Endothelial cell (in vitro differentiated cells): ENCODE data around the gene APOBEC3F. TPM values are rescaled to one million over a fixed set of nuclear protein-coding genes. Genes with fewer than 3 reads are reported as not detected.

Experiments used
- DNase-seq: peaks from one replicate; pipeline ENCODE4 v3.0.0; 2021; ENCODE audit warnings: low spot score
- H3K27ac Mint-ChIP-seq: one replicate; pipeline ENCODE4 v1.8.0; 2021; ENCODE audit warnings: mixed read lengths, inconsistent platforms; ENCODE audit not compliant: unreplicated experiment
- H3K27me3 Mint-ChIP-seq: one replicate; pipeline ENCODE4 v1.8.0; 2021; ENCODE audit warnings: mild to moderate bottlenecking, moderate library complexity, mixed read lengths, inconsistent platforms; ENCODE audit not compliant: unreplicated experiment
- H3K36me3 Mint-ChIP-seq: one replicate; pipeline ENCODE4 v1.8.0; 2021; ENCODE audit warnings: mild to moderate bottlenecking, low read depth, mixed read lengths, inconsistent platforms; ENCODE audit not compliant: unreplicated experiment
- H3K4me1 Mint-ChIP-seq: one replicate; pipeline ENCODE4 v1.8.0; 2021; ENCODE audit warnings: mild to moderate bottlenecking, mixed read lengths, inconsistent platforms; ENCODE audit not compliant: unreplicated experiment
- H3K4me3 Mint-ChIP-seq: one replicate; pipeline ENCODE4 v1.8.0; 2021; ENCODE audit warnings: mild to moderate bottlenecking, mixed read lengths, inconsistent platforms; ENCODE audit not compliant: unreplicated experiment
- H3K9me3 Mint-ChIP-seq: one replicate; pipeline ENCODE4 v1.8.0; 2021; ENCODE audit warnings: mixed read lengths, inconsistent platforms; ENCODE audit not compliant: unreplicated experiment
- total RNA-seq: library from RNA; stranded (reverse); fragmentation: NEBNext Ultra II Directional; extraction: Animal tissue kit (Norgen Biotek cat#: 25700); gene quantifications from one replicate; pipeline ENCODE4 v1.2.1, GENCODE V29; 2021; ENCODE audit not compliant: unreplicated experiment
- TF ChIP-seq, protein P1 (sequence below): fragments of 200-600 bp; sonication (generic); IDR thresholded peaks from one replicate; pipeline ENCODE4 v1.5.0; 2021; ENCODE audit warnings: antibody characterized with exemption; ENCODE audit not compliant: unreplicated experiment

The APOBEC3F gene
- total RNA-seq, 1 donor from 2014 or later, result 21.1 TPM

DNA sequence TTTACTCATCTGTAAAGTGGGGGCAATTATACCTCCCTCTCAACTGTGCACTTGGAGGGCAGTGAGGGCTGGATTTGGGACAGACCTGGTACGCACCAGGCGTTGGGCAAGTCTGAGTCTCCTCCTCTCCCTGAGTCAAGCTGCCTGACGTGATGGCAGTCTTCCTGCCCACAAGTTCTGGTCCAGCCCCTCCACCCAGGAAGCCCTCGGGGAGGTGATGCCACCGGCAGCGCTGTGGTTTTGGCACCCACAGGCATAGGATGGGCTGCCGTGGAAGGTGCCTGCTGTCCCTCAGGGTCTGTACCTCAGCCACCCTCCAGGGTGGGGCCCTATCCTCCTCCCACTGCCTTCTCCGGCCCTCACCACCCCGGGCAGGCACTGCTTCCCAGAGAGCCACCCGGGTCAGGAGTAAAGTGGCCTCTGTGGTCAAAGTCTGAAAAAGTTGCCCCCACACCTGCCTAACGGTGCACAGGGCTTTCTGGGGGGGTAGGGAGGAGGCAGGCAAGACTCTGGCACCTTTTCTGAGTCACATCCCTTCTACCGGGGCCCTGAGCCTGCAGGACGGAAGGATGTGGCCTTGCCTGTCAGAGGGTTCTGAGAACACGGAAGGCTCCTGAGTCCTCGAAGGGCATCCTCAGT, 49.9 kb downstream of the APOBEC3F start:
- Mint-ChIP-seq H3K4me3 (no peak overlapping the region), H3K36me3 (no peaks in the 10 kb centered on the region), H3K9me3 (no peaks in the 10 kb centered on the region)

DNA sequence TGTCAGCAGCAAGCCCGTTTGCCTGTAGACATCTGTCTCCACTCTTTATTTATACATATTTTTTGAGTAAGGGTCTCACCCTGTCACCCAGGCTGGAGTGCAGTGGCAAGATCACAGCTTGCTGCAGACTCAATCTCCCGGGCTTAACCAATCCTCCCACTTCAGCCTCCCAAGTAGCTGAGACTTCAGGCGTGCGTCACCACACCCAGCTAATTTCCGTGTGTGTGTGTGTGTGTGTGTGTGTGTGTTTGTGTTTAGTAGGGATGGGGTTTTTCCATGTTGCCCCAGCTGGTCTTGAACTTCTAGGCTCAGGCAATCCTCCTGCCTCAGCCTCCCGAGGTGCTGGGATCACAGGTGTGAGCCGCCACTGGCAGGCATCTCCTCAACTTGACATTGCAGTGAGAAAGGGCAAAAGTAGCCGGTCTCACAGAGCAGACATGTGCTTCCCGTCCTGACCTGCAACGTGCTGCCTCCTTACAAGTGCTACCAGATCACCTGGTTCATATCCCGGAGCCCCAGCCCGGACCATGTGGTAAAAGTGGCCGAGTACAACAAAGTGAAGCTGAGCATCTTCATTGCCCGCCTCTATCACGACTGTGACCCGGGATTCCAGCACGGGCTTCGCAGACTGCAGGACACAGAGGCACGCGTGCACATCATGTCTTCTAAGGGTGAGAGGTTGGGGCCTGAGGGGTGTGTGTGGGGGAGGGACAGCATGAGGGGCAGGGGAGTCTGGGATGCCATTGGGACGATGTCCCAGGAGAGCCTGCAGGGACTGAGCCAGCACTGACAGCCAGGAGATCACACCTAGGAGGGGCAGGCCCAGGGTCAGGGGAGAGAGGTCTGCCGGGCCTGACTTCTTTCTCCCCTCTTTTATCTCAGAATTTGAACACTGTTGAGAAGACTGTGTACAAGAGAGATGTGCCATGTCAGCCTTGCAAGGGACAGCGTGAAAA, 50.7 kb downstream of the APOBEC3F start:
- H3K9me3 Mint-ChIP-seq, result no peaks in the 10 kb centered on the region
- peaks cover 4% of the 10 kb centered on the region for H3K4me1 Mint-ChIP-seq
- no peak overlapping the region for H3K27ac Mint-ChIP-seq
- no peak for DNase-seq
- H3K4me3 Mint-ChIP-seq, result no peak overlapping the region
- peaks cover 10% of the 10 kb centered on the region for H3K27me3 Mint-ChIP-seq
- TF ChIP-seq, protein P1, sequence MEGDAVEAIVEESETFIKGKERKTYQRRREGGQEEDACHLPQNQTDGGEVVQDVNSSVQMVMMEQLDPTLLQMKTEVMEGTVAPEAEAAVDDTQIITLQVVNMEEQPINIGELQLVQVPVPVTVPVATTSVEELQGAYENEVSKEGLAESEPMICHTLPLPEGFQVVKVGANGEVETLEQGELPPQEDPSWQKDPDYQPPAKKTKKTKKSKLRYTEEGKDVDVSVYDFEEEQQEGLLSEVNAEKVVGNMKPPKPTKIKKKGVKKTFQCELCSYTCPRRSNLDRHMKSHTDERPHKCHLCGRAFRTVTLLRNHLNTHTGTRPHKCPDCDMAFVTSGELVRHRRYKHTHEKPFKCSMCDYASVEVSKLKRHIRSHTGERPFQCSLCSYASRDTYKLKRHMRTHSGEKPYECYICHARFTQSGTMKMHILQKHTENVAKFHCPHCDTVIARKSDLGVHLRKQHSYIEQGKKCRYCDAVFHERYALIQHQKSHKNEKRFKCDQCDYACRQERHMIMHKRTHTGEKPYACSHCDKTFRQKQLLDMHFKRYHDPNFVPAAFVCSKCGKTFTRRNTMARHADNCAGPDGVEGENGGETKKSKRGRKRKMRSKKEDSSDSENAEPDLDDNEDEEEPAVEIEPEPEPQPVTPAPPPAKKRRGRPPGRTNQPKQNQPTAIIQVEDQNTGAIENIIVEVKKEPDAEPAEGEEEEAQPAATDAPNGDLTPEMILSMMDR, result no peak
- no peaks in the 10 kb centered on the region for H3K36me3 Mint-ChIP-seq

More for the DNA sequence above, 49.9 kb downstream of the APOBEC3F start:
- DNase-seq, result no peak
- H3K27ac Mint-ChIP-seq, result no peak overlapping the region
- TF ChIP-seq, protein P1, result no peak
- peaks cover 11% of the 10 kb centered on the region for H3K27me3 Mint-ChIP-seq
- peaks cover 4% of the 10 kb centered on the region for H3K4me1 Mint-ChIP-seq

DNA sequence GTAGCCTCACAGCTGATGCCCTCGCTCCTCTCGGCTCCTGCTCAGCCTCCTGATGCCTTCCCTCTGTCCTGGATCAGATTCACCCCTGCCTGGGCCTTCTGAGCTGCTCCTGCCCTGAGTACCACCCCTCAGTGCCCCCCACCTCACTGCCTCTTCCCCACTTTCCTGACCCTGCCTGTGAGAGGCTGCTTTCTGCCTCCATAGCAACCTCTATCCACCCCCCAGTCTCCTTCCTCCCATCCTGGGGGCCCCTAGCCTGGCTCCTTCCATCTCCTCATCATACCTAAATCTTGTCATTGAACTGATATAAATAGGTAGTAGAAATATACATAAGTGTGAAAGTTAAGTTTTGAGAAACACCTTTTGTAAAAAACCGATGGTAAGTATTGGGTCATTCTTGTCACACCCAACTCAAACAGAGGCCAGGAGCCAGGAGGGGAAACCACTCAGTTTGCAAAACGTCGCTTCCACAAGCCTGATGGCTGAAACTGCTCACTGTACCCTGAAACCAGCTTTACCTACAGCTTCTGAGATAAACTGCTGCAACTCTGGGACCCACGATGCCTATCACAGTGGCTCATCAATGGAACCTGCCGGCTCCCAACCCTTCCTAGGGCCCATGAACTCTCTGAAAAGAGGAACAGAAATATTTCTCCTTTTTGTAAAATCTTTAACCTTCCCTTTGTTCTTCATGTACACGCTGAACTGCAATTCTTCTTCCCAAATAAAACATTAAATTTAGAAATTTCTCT, 51.6 kb downstream of the APOBEC3F start:
- no peaks in the 10 kb centered on the region for H3K36me3 Mint-ChIP-seq
- DNase-seq, result no peak
- peak overlapping the region; percentile 53 for H3K27ac Mint-ChIP-seq
- H3K4me1 Mint-ChIP-seq, result peaks cover 6% of the 10 kb centered on the region
- H3K27me3 Mint-ChIP-seq, result peaks cover 8% of the 10 kb centered on the region
- H3K4me3 Mint-ChIP-seq, result no peak overlapping the region
- TF ChIP-seq, protein P1, result no peak
- H3K9me3 Mint-ChIP-seq, result no peaks in the 10 kb centered on the region

DNA sequence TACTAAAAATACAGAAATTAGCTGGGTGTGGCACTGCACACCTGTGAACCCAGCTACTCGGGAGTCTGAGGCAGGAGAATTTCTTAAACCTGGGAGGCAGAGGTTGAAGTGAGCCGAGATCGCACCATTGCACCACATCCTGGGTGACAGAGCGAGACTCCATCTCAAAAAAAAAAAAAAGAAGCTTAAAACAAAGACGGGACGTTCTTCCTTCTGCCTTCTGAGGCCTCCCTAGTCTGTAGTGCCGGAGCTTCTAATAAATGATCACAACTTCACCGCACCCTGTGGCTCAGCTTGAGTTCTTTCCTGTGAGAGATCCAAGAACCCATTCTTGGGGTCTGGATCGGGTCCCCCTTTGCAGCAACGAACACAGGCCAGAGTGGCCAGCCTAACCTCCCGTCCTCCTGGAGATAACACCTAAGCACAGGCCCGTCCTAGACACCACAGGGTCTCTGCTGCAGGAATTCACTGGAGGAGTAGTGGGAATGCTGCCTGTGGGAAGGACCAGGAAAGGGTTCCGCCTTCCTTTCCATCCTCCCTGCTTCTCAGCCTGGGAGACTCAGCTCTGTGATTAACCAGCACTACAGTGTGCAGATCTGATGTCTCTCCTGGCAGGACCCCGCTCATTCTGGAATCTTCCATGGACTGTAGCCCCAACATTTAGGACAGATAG, 54.2 kb downstream of the APOBEC3F start:
- H3K27me3 Mint-ChIP-seq, result peaks cover 7% of the 10 kb centered on the region
- H3K27ac Mint-ChIP-seq, result no peak overlapping the region
- TF ChIP-seq, protein P1, result no peak
- DNase-seq, result no peak
- peaks cover 7% of the 10 kb centered on the region for H3K4me1 Mint-ChIP-seq
- no peaks in the 10 kb centered on the region for H3K36me3 Mint-ChIP-seq
- H3K9me3 Mint-ChIP-seq, result no peaks in the 10 kb centered on the region
- H3K4me3 Mint-ChIP-seq, result no peak overlapping the region
